Dedifferentiated amniotic fluid mesenchymal stem cell (primary cell): ENCODE measurements around the gene DLX3.

ENCODE experiments used
- DNase-seq: peaks from one replicate; pipeline ENCODE4 v3.0.0-alpha.2; 2016; ENCODE audit errors: extremely low spot score

The DLX3 gene

DNA sequence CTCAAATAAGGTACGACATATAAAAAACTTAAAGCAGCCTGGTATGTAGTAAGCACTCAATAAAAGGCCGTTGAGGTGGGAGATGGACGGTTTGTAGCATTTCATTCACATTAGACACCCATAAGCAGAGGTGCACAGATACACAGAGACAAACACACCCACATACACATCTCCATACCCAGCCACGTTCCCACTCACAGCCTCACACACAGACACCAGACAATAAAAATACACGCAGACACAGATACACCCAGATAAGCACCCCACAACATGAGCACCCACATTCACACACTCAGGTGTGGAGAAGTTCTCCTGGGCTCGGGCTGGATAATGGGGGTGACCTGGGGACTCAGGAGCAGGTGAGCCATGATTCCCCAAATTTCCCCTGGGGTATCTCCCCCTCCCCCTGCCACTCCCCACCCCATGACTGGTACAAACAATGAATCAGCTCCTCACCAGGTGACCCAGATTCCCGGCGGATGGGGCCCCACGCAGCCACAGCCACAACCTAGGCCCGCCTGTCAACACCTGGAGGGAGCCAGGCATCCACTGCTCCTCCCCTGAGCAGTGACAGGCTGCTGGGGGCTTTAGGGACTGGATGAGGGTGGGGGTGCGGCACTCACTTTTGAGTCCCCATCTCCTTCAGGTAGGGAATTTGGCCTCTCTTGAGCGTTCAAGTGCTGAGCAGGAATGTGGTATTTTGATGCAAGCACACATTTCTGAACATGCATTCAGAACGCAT lies 2.7 kb downstream of the DLX3 start:
- no peak for DNase-seq

DNA sequence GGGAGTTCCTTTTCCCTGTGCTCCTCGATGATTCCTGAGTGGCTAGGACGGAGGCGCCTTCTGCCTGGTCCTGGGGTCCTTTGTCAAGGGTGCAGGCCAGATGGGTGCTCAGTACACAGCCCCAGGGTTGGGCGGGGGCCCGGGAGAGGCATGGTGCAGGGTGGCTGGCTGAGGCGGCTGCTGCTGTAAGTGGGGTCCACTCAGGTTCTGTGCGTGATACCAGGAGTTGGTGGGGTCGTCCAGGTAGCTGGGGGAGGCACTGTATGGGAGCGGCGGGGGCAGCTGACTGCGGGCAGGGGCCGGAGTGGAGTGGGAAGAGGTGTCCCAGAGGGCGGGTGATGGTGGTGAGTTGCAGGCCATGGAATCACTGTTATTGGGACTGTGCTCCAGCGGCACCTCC lies 3.6 kb downstream of the DLX3 start:
- DNase-seq = no peak

DNA sequence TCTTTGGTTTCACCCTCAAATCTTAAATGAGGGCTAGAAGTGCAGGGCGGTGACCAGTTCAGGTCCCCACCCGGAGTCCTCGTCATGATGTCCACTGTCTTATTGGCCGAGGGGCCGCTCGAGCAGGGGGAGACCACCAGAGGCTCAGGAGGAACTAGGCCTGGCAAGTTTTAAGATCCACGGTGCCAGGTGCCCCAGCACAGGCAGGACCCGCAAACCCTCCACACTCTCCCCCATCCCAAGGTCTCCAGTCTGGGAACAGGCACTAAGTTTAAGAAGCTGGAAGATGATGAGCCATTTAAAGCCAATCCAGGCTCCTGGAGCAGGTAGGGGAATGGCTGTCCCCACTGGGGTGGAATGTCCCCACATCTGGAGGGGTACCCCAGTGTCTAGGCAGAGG lies 4.1 kb downstream of the DLX3 start:
- no peak for DNase-seq

DNA sequence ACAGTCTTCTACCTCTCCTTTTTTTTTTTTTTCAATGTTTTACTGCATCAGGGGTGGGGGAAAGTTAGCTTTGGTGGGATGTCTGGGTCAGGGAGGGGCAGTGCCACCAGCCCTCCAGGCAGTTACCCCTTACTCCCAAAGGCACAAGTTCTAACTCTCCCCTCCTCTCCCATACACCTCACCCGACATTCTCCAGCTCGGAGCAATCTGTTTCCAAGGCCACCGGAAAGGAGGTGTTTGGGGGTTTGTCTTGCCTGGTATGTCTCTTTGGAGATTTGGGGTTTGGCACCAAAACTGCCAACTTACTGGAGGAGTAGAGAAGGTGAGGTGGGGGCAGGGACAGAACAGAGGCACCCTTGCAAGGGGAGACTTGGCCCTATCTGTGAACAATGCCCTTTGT lies 4.7 kb downstream of the DLX3 start:
- DNase-seq = no peak

DNA sequence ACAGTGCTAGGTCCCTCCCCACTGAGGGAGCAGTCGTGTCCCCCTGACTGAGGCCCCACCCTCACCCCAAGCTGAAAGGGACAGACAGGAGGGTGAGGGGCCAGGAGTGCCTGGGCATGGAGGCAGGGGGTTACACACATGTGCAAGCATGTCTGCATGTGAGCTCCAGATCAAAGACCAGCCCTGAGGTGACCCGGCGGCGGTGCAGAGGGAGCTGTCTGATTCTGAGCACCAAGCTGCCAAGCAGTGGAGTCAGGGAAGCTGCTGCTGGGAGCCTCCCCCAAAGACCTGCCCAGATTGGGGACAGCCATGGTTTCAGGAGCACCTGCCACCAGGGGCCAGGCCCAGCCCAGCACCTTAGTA lies 5.5 kb downstream of the DLX3 start:
- no peak for DNase-seq

DNA sequence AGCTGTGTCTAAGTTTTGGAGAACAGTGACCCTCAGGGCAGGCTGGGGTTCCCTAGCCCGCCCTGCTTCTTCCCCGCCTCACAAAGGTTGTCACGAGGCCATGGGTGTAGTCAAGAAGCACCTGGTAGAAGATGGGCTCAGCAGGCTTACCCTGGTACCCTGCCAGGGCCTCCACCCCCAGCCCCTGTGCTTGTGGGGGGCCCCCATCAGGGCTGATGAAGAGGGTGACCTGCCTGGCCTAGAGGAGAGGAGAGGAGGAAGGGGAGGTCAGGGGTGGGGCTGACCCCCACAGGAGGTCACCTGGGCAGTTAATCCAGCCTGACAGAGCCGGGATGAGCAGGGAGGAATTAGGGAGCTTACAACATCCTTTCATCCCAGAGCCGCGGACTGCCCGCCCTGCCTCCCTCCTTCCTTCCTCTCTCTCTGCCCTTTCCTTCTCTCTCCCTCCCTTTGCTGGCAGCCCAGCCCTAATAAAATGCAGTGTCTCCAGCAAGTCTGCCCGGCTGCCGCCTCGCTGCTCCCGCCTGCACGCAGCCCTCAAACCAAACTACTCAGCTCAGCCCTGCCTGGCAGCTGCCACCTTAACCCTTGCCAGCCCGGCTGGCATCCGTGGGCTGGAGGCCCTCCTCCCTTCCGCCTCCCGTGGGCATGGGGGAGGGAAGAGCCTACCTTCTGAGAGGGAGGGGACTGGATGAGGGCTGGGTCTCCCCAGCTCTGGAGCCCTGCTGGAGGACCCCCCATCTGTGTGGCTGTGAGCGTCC lies 7.2 kb downstream of the DLX3 start:
- peak; percentile 38 for DNase-seq

DNA sequence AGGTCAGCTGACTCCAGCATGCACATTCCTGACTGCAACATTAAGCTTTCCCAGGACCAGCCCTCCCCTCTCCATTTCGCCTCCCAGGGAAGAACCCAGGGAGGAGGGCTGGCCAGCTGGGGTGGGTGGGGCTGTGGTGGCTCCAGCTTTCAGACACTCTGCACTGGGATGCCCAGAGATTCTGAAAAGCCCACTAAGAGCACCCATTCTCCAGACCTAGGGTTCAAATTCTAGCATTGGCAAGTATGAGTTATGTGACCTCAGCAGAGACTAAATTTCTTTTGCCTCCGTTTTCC lies 7.8 kb downstream of the DLX3 start:
- no peak for DNase-seq

DNA sequence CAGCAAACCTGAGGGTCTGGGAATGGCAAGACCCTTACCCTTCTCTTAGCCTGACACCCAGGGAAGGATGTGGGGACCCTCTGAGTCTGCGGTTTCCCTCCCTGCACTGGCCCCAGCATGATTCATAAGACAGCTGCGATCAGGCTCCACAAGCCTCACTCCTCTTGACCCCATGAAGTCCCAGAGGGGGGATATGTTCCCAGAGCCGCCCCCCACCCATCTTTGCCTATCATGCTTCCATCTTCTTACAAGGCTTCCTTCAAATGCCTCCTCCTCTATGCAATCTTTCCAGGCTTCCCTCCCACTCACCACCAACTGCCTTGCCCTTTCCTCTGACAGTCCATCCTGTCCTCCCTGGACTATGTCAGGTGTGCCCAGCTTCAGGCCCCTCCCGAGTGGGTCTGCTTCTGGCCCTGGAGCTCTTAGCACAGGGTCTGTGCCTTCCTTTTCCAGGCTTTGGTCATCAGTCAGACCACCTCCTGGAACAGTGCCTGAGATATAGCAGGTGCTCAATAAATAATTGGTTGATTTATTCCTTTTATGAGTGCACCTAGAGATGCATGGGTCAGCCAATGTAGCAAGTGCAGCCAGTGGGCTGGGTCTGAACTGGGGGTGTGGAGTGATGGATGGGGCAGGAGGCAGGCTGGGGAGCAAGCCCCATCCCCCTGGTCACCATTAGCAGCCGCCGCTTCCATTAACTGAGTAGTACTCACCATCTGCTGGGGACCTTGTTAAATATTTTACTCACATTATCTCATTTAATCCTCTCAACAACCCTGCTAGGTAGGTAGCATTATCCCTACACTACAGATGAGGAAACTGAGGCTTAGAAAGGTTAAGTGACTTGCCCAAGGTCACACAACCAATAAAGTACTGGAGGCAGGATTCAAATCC lies 8.4 kb downstream of the DLX3 start:
- DNase-seq = no peak

DNA sequence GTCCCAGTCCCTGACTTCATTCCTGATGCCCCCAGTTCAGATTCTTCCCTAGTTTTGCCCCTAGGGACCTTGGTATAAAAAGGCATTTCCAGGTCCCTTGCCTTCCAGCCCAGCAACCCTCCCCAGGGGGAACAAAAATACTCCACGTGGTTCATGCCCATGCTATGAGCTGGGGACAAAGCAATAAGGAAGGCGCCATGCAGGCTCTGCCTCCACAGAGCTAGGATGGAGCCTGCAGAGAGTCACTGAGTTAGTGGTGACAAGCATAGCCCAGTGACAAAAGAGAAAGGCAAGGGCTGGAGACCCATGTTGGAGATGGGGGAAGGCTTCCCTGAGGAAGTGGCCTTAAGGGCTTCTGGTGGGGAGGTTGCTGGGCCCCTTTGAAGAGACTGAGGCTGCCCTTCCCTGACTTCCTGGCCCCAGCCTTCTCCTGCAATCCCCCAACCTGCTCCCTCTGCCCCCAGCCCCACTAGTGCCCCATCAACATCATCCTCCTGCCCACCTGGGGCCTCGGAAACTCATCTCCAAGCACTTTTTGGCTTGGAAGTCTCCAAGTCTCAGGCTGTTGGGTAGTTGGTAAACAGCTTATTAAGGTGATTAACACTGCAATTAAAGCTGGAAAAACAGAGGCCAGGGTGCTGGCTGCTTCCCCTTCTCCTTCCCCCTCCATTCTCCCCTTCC lies 9.6 kb downstream of the DLX3 start:
- no peak for DNase-seq

DNA sequence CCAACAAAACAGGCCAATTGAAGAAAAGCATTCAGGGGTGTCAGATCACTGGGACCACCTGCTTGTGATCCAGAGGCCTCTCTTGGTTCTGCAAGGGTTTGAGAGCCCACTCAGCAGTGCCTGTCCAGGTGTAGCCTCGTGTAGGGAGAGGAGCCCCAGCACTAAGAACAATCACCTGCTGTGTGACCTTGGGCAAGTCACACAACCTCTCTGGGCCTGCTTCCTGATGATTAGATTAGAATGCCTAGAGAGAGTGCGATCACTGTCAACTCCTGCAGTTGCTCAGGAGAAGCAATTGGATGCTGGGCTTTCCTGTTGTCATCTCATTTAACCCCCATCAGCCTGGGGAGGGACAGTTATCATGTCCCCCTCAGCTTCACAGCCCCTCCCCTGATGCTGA lies 10.2 kb downstream of the DLX3 start:
- DNase-seq = no peak

DNA sequence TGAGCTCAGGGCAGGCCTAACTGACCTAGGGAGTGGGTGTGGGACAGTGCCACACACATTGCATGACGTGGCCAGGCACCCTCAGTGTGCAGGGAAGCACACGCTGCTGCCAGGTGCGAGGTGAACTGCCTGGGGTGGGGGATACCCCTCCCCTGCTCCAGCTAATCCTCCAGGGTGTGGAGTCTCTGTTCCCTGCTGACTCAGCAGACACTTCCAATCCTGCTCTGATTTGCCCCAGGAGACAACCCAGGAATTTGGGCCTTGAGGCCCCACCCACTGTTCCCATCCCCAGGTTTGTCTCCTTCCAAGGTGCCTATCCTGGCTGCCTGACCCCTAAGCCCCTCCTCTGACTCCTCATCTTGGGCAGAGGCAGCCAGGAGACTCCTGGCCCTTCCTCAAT lies 10.7 kb downstream of the DLX3 start:
- DNase-seq = no peak

DNA sequence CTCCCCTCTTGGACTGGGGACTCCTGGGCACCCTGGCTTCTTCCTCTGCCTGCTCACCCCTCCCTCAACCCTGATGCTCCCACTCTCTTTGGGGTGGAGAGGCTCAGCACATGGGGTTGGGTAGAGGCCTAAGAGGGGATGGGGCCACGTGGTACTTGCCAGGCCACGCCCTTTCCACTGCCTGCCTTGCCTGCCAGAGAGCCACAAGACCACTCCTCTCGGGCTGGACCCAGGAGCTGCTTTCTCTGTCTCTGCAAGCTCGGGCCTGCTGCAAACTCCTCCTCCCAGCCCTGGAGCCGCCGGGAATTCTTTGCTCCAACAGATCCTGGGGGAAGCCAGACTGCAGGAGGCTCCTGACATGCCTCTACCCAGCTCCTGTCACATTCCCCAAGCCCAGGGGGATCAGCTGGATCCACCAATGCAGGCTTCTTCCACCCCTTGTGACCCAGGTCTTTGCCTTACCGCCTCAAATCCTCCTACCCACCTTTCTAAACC lies 14.3 kb downstream of the DLX3 start:
- no peak for DNase-seq

DNA sequence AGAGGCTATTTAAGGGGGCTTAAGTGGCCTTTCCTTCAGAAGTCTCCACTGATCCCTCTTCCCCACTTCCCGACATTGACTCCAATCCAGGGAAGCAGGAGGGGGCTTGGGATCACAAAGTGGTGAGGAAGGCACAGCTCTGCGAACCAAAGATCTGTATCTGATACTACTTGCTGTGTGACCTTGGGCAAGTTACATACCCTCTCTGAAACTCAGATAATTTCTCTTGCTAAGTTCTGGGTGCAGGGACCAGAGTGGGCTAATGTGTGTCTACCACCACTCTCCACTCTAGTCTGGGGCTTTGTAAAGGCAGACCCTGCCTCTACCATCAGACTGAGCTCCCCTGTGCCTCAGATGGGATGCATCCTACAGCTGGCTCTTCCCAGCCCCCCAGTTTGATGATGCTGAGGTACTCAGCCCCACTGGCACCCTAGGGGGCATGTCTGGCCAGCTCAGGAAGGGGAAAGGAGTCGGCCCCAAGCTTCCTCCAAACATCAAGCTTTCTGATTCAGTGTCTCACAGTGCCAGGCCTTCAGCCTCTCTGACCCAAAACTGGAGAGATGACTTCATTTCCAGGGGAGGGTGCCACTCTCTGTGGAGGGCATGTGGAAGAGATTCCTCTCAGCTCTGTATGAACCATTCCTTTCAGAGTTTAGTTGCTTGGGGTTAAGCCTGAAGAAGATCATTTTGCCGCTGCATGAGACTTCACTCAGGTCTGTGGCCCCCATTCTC lies 15.1 kb downstream of the DLX3 start:
- DNase-seq = no peak

DNA sequence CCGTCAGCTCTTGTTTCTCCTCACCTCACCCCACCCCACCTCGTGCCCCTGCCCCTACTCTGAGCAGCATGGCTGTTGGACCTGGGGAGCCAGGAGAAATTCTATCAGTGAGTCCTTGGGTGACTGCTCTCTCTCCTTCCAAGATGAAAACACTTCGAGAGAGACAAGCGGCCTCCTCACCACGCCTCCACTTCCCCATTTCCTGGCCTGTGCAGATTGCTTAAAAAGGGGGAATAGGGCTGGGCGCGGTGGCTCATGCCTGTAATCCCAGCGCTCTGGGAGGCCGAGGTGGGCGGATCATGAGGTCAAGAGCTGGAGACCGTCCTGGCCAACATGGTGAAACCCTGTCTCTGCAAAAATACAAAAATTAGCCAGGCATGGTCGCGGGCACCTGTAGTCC lies 16.5 kb downstream of the DLX3 start:
- DNase-seq = no peak

DNA sequence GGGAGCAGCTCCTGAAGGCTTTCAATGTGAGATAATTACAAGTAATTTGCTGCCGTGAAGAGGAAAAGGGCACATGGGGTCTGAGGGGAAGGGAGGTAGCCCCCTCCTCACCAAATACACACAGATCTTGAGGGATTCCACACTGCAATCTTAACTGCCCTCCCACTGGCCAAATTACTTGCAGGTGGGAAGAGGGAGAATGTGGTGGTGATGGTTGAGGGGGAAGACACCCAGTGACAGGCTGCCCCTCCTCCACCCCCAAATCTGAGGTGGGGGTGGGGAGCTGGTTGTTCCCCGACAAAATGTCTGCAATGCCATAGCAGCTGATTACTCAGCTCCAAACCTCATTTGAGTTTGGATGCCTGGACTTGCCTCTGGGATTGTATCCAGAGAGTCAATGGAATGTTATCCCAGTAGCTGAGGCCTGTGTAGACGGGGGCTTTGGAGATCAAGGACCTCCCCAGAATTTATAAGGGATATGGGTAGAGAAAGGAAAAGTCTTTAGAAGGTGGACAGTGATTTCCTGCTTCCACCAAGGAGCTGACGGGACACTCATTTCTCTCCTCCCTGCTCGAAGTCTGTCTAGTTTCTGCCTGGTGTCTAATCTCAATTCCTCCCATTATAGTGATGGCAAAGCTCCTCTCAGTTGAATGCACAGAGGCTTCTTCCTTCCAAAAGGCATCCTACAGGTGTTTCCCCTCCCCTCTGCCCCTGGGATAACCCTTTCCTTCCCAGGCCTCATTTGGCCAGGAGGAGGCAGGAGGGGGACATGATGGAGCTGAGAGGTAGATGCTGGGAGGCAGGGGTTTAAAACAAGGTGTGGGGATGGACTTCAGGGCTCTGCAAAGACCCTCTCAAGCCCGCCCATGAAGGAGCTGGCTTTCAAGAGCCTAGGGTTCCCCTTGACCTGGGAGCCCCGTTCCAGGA lies 17.3 kb downstream of the DLX3 start:
- no peak for DNase-seq

DNA sequence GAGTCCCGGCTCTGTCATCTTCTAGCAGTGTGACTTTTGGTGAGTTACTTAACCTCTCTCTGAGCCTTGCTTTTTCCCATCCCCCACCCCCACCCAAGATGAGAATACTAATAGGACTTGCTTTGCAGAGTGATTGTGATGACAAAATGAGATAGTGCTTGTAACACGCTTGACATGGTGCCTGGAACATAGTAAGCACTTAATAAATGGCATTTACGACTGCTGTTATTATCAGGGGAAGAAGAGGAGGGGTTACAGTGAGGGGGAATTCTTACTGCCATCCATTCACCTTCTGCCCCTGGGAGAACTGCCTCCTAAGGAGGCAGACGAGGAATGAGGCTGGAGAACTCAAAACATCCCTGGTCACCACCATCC lies 18.2 kb downstream of the DLX3 start:
- DNase-seq = no peak

DNA sequence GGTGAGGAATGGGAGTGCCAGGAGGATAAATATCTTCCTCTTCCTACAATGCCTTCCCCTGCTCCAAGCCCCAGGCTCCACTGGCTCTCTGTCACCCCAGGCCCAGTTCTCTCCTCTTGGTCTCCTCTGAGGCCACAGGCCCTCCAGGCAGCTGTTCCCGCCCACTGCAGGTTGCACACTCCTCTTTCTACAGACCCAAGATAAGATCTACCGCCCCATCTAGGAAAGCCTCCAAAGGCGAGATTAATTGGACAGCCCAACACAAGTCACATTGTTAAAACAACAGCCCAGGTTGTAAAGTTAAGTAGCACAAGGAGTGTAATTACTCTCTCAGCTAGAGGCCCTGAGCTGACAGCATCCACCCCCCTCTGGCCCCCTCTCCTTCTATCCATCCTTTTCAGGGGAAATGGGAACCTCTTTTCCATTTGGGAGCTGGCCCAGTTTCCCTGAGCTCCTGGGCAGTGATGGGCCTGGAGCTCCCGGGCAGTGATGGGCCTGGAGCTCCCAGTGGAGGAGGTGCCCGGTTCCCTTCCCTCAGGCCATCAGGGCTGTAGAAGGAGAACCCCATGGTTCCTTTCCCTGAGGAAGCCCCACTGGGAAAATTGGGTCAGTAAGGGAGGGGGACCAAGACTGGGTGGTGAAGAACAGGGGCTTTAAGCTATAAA lies 18.7 kb downstream of the DLX3 start:
- DNase-seq = no peak

DNA sequence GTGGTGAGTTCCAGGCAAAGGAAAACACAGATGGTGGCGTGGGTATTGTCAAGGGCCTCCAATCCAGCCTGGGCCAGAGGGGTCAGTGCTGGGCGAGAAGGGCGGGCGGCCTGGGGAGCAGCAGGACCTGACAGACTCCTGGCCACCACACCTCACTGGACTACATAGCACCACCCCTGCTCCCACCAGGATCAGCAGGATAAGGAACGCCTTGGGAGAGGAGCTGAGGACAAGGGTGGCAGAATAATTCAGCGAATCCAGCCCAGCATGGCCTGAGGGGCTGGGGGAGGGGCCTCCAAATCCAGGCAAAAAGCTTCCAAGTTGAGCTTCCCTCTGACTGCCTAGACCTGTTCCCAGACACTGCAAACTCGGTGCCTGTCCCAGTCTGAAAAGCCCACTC lies 19.5 kb downstream of the DLX3 start:
- no peak for DNase-seq

DNA sequence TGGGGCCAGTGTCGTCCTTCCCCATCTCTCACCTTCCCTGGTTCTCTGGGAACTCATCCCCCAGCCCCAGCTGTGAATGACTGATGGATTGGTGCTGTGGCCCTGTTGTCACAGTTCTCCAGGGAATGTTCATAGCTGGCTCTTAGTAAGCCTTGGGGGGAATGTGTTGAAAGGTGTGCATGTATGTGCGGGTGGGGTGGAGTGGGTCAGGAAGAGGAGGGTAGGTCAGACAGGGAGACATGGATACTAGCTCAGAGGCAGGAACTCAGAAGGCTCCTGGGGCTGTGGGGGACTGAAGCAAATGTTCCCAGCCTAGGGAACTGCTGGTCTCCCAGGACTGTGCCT lies 21.8 kb downstream of the DLX3 start:
- no peak for DNase-seq
